Natural killer cell (primary cell): ENCODE measurements around the gene IGFL4. TPM values are rescaled to one million over a fixed set of nuclear protein-coding genes. Genes with fewer than 3 reads are reported as not detected.

Experiments used
- ATAC-seq, 3 donors: fragments of 150-1000 bp in 2 of 3; fragments of 200-7000 bp in 1 of 3; cut with Tn5 transposase; 1 replicate in 1 of 3; 2 replicates in 2 of 3; pipeline ENCODE4 v1.10.0; 2021; ENCODE audit warnings: mild to moderate bottlenecking in 2 of 3, moderate library complexity in 2 of 3
- DNase-seq, 2 donors: peaks; one replicate each; pipeline versions ENCODE4 v3.0.0 to v3.0.0-alpha.2; 2013 to 2021; ENCODE audit warnings: mixed read lengths in 1 of 2
- H3K27ac ChIP-seq: one replicate; pipeline ENCODE4 v1.5.1; 2013; ENCODE audit warnings: mild to moderate bottlenecking, low read length
- H3K27me3 ChIP-seq: one replicate; pipeline ENCODE4 v1.6.1; 2013; ENCODE audit warnings: low read length; ENCODE audit not compliant: control insufficient read depth, insufficient read depth
- H3K36me3 ChIP-seq: one replicate; pipeline ENCODE4 v1.6.1; 2013; ENCODE audit warnings: low read length; ENCODE audit not compliant: control insufficient read depth, insufficient read depth
- H3K4me1 ChIP-seq: one replicate; pipeline ENCODE4 v1.6.1; 2013; ENCODE audit warnings: low read length; ENCODE audit not compliant: control insufficient read depth, insufficient read depth
- H3K4me3 ChIP-seq: one replicate; pipeline ENCODE4 v1.5.1; 2013; ENCODE audit warnings: low read length
- H3K9me3 ChIP-seq: one replicate; pipeline ENCODE4 v1.6.1; 2013; ENCODE audit warnings: low read length; ENCODE audit not compliant: control insufficient read depth, insufficient read depth
- H3K27ac Mint-ChIP-seq, 2 donors: one replicate each; pipeline ENCODE4 v1.8.0; 2022; ENCODE audit warnings: mild to moderate bottlenecking in 2 of 2, mixed read lengths in 2 of 2, moderate library complexity in 1 of 2
- H3K27me3 Mint-ChIP-seq, 2 donors: one replicate each; pipeline ENCODE4 v1.8.0; 2022; ENCODE audit warnings: low read depth in 2 of 2, mixed read lengths in 2 of 2
- H3K36me3 Mint-ChIP-seq: one replicate; pipeline ENCODE4 v1.8.0; 2022; ENCODE audit warnings: mixed read lengths
- H3K4me1 Mint-ChIP-seq, 2 donors: one replicate each; pipeline ENCODE4 v1.8.0; 2022; ENCODE audit warnings: mixed read lengths in 2 of 2
- H3K4me3 Mint-ChIP-seq: one replicate; pipeline ENCODE4 v1.8.0; 2022; ENCODE audit warnings: mild to moderate bottlenecking, moderate library complexity, mixed read lengths
- H3K9me3 Mint-ChIP-seq, 2 donors: one replicate each; pipeline ENCODE4 v1.8.0; 2022; ENCODE audit warnings: mixed read lengths in 2 of 2
- CTCF ChIP-seq: fragments of 200-600 bp; IDR thresholded peaks from one replicate; pipeline ENCODE4 v1.8.0; 2022; ENCODE audit warnings: antibody characterized with exemption
- WGBS: methylation state at CpG from one replicate; pipeline ENCODE4 v1.1.7; 2013; ENCODE audit warnings: missing lambda C conversion rate; ENCODE audit not compliant: insufficient coverage; 5-methylcytosine and 5-hydroxymethylcytosine counted together
- intact Hi-C: fragments of 100-400 bp; cut with micrococcal nuclease; formaldehyde crosslinking; loops from one replicate; pipeline ENCODE4 v1.14.2; 2022
- total RNA-seq, 4 donors: library from RNA; stranded (reverse); fragments of 120-200 nt in 1 of 4; gene quantifications; one replicate each; pipeline versions ENCODE4 v1.2.3 to v1.2.4, GENCODE V29; 2013 to 2022

The IGFL4 gene
- total RNA-seq, 3 donors from 2014 or later (not counting 1 experiment from before 2014, with no cell fraction given), result not detected

GRCh38 chr19:46009530-46010510 lies 31.0 kb downstream of the IGFL4 start:
- Histone ChIP-seq H3K27ac (no peak overlapping the region), H3K27me3 (peaks cover 5% of the 10 kb centered on the region), H3K9me3 (no peaks in the 10 kb centered on the region), H3K36me3 (peaks cover 7% of the 10 kb centered on the region), H3K4me1 (peaks cover 4% of the 10 kb centered on the region), H3K4me3 (no peak overlapping the region)
- no peak overlapping the region for H3K4me3 Mint-ChIP-seq
- intact Hi-C loops, result loop anchor here (10.0 kb wide), 1 partner anchor 235 kb away; no protein-coding TSS in a partner anchor
- H3K27ac Mint-ChIP-seq, result no peak overlapping the region
- ATAC-seq, result peak; percentile 76 to 82 (median 78)
- H3K4me1 Mint-ChIP-seq, result peaks cover 5 to 12% of the 10 kb centered on the region in 2 donors
- no peaks in the 10 kb centered on the region for H3K36me3 Mint-ChIP-seq
- H3K27me3 Mint-ChIP-seq, result peaks cover 0 to 5% of the 10 kb centered on the region in 2 donors
- no peaks in the 10 kb centered on the region for H3K9me3 Mint-ChIP-seq
- peak; percentile 82 for TF ChIP-seq CTCF
- DNase-seq, result peak; percentile 62 to 83
- 87% methylated on average over 26 of the region's 28 CpGs for WGBS

GRCh38 chr19:46006411-46006810 lies 34.4 kb downstream of the IGFL4 start:
- ATAC-seq, result no peak
- H3K4me1 ChIP-seq, result peaks cover under 1% of the 10 kb centered on the region
- Mint-ChIP-seq H3K4me3 (no peak overlapping the region), H3K9me3 (no peaks in the 10 kb centered on the region), H3K4me1 (peaks cover 0 to 8% of the 10 kb centered on the region in 2 donors), H3K36me3 (no peaks in the 10 kb centered on the region), H3K27ac (no peak overlapping the region), H3K27me3 (no peaks in the 10 kb centered on the region)
- H3K9me3 ChIP-seq, result no peaks in the 10 kb centered on the region
- intact Hi-C loops, result no loop called here
- 98% methylated on average over 13 of the region's 13 CpGs for WGBS
- no peak for TF ChIP-seq CTCF
- H3K27ac ChIP-seq, result no peak overlapping the region
- H3K36me3 ChIP-seq, result peaks cover 11% of the 10 kb centered on the region
- no peaks in the 10 kb centered on the region for H3K27me3 ChIP-seq
- no peak for DNase-seq
- no peak overlapping the region for H3K4me3 ChIP-seq

GRCh38 chr19:46002678-46003275 lies 38.0 kb downstream of the IGFL4 start:
- Mint-ChIP-seq H3K9me3 (no peaks in the 10 kb centered on the region), H3K27ac (no peak overlapping the region), H3K27me3 (peaks cover 11 to 23% of the 10 kb centered on the region in 2 donors), H3K36me3 (no peaks in the 10 kb centered on the region), H3K4me1 (peaks cover 24 to 25% of the 10 kb centered on the region in 2 donors), H3K4me3 (no peak overlapping the region)
- Histone ChIP-seq H3K4me3 (no peak overlapping the region), H3K36me3 (peaks cover 9% of the 10 kb centered on the region), H3K9me3 (no peaks in the 10 kb centered on the region), H3K4me1 (peaks cover 19% of the 10 kb centered on the region), H3K27me3 (peaks cover 3% of the 10 kb centered on the region), H3K27ac (no peak overlapping the region)
- DNase-seq, result no peak
- no peak for ATAC-seq
- TF ChIP-seq CTCF, result no peak
- WGBS, result 95% methylated on average over 15 of the region's 15 CpGs
- intact Hi-C loops, result no loop called here
